ENCODE data around the gene RRAD. TPM values are rescaled to one million over a fixed set of nuclear protein-coding genes. Genes with fewer than 3 reads are reported as not detected.

Gene RRAD
- total and polyA plus RNA-seq, 2 donors = 0.85 to 13.3 TPM

- Histone ChIP-seq H3K27me3 (ENCODE audit: control insufficient read depth in 2 of 2, insufficient read depth in 1 of 2, low read length in 1 of 2) (peaks cover 6 to 15% of the 10 kb centered on the region in 2 donors), H3K4me3 (ENCODE audit: low read length in 2 of 2) (no peak overlapping the region), H3K9me3 (ENCODE audit: control insufficient read depth in 2 of 2, insufficient read depth in 1 of 2, low read length in 1 of 2) (no peaks in the 10 kb centered on the region), H3K36me3 (ENCODE audit: control insufficient read depth in 2 of 2, insufficient read depth in 2 of 2, low read length in 1 of 2) (peaks cover 7 to 9% of the 10 kb centered on the region in 2 donors), H3K27ac (ENCODE audit: low read depth in 1 of 2, low read length in 1 of 2) (no peak overlapping the region), H3K4me1 (ENCODE audit: control insufficient read depth in 2 of 2, insufficient read depth in 2 of 2, low read length in 2 of 2) (peaks cover 15 to 16% of the 10 kb centered on the region in 2 donors)
- 97% methylated on average over 2 of the region's 2 CpGs for WGBS
- DNase-seq (ENCODE audit: low read depth in 6 of 9, low spot score in 9 of 9) = no peak
Observed at GRCh38 chr16:66931665-66932064, 6.3 kb upstream of the RRAD start.

- Histone ChIP-seq H3K27ac (ENCODE audit: low read depth in 1 of 2, low read length in 1 of 2) (no peak overlapping the region), H3K27me3 (ENCODE audit: control insufficient read depth in 2 of 2, insufficient read depth in 1 of 2, low read length in 1 of 2) (peaks cover 21 to 30% of the 10 kb centered on the region in 2 donors)
- DNase-seq (ENCODE audit: low read depth in 6 of 9, low spot score in 9 of 9) = no peak
Observed at GRCh38 chr16:66930189-66930588, 4.9 kb upstream of the RRAD start.

GRCh38 chr16:66928702-66929388 lies 3.5 kb upstream of the RRAD start:
- DNase-seq (ENCODE audit: low read depth in 6 of 9, low spot score in 9 of 9) = no peak
- no peak overlapping the region for H3K4me3 ChIP-seq (ENCODE audit: low read length in 2 of 2)
- H3K4me1 ChIP-seq (ENCODE audit: control insufficient read depth in 2 of 2, insufficient read depth in 2 of 2, low read length in 2 of 2) = peaks cover 12 to 14% of the 10 kb centered on the region in 2 donors
- no peak overlapping the region for H3K27ac ChIP-seq (ENCODE audit: low read depth in 1 of 2, low read length in 1 of 2)
- H3K27me3 ChIP-seq (ENCODE audit: control insufficient read depth in 2 of 2, insufficient read depth in 1 of 2, low read length in 1 of 2) = peaks cover 34 to 43% of the 10 kb centered on the region in 2 donors
- H3K36me3 ChIP-seq (ENCODE audit: control insufficient read depth in 2 of 2, insufficient read depth in 2 of 2, low read length in 1 of 2) = peaks cover 7 to 9% of the 10 kb centered on the region in 2 donors
- 92% methylated on average over 10 of the region's 10 CpGs for WGBS
- H3K9me3 ChIP-seq (ENCODE audit: control insufficient read depth in 2 of 2, insufficient read depth in 1 of 2, low read length in 1 of 2) = no peaks in the 10 kb centered on the region

More at GRCh38 chr16:66930189-66930588, 4.9 kb upstream of the RRAD start:
- 92% methylated on average over 4 of the region's 4 CpGs for WGBS
- Histone ChIP-seq H3K4me1 (ENCODE audit: control insufficient read depth in 2 of 2, insufficient read depth in 2 of 2, low read length in 2 of 2) (peaks cover 13% of the 10 kb centered on the region in 2 donors), H3K9me3 (ENCODE audit: control insufficient read depth in 2 of 2, insufficient read depth in 1 of 2, low read length in 1 of 2) (no peaks in the 10 kb centered on the region), H3K4me3 (ENCODE audit: low read length in 2 of 2) (no peak overlapping the region), H3K36me3 (ENCODE audit: control insufficient read depth in 2 of 2, insufficient read depth in 2 of 2, low read length in 1 of 2) (peaks cover 7 to 9% of the 10 kb centered on the region in 2 donors)

GRCh38 chr16:66927918-66928649 lies 2.7 kb upstream of the RRAD start:
- H3K4me3 ChIP-seq (ENCODE audit: low read length in 2 of 2) = no peak overlapping the region
- H3K27ac ChIP-seq (ENCODE audit: low read depth in 1 of 2, low read length in 1 of 2) = no peak overlapping the region
- peaks cover 7 to 9% of the 10 kb centered on the region in 2 donors for H3K36me3 ChIP-seq (ENCODE audit: control insufficient read depth in 2 of 2, insufficient read depth in 2 of 2, low read length in 1 of 2)
- peaks cover 0 to 1% of the 10 kb centered on the region in 2 donors for H3K9me3 ChIP-seq (ENCODE audit: control insufficient read depth in 2 of 2, insufficient read depth in 1 of 2, low read length in 1 of 2)
- 96% methylated on average over 8 of the region's 8 CpGs for WGBS
- DNase-seq (ENCODE audit: low read depth in 6 of 9, low spot score in 9 of 9) = no peak
- peaks cover 40 to 51% of the 10 kb centered on the region in 2 donors for H3K27me3 ChIP-seq (ENCODE audit: control insufficient read depth in 2 of 2, insufficient read depth in 1 of 2, low read length in 1 of 2)
- peaks cover 6 to 9% of the 10 kb centered on the region in 2 donors for H3K4me1 ChIP-seq (ENCODE audit: control insufficient read depth in 2 of 2, insufficient read depth in 2 of 2, low read length in 2 of 2)

GRCh38 chr16:66926961-66927436 lies 1.7 kb upstream of the RRAD start:
- Histone ChIP-seq H3K27me3 (ENCODE audit: control insufficient read depth in 2 of 2, insufficient read depth in 1 of 2, low read length in 1 of 2) (peaks cover 47 to 62% of the 10 kb centered on the region in 2 donors), H3K36me3 (ENCODE audit: control insufficient read depth in 2 of 2, insufficient read depth in 2 of 2, low read length in 1 of 2) (peaks cover 1 to 4% of the 10 kb centered on the region in 2 donors), H3K9me3 (ENCODE audit: control insufficient read depth in 2 of 2, insufficient read depth in 1 of 2, low read length in 1 of 2) (peaks cover 0 to 1% of the 10 kb centered on the region in 2 donors), H3K4me3 (ENCODE audit: low read length in 2 of 2) (no peak overlapping the region), H3K27ac (ENCODE audit: low read depth in 1 of 2, low read length in 1 of 2) (no peak overlapping the region), H3K4me1 (ENCODE audit: control insufficient read depth in 2 of 2, insufficient read depth in 2 of 2, low read length in 2 of 2) (peaks cover 4 to 5% of the 10 kb centered on the region in 2 donors)
- 73% methylated on average over 3 of the region's 3 CpGs for WGBS
- no peak for DNase-seq (ENCODE audit: low read depth in 6 of 9, low spot score in 9 of 9)

- peaks cover 4 to 5% of the 10 kb centered on the region in 2 donors for H3K4me1 ChIP-seq (ENCODE audit: control insufficient read depth in 2 of 2, insufficient read depth in 2 of 2, low read length in 2 of 2)
- H3K4me3 ChIP-seq (ENCODE audit: low read length in 2 of 2) = no peak overlapping the region
- H3K27ac ChIP-seq (ENCODE audit: low read depth in 1 of 2, low read length in 1 of 2) = no peak overlapping the region
- no peak for DNase-seq (ENCODE audit: low read depth in 6 of 9, low spot score in 9 of 9)
- peaks cover 0 to 3% of the 10 kb centered on the region in 2 donors for H3K36me3 ChIP-seq (ENCODE audit: control insufficient read depth in 2 of 2, insufficient read depth in 2 of 2, low read length in 1 of 2)
- peaks cover 0 to 1% of the 10 kb centered on the region in 2 donors for H3K9me3 ChIP-seq (ENCODE audit: control insufficient read depth in 2 of 2, insufficient read depth in 1 of 2, low read length in 1 of 2)
- H3K27me3 ChIP-seq (ENCODE audit: control insufficient read depth in 2 of 2, insufficient read depth in 1 of 2, low read length in 1 of 2) = peaks cover 47 to 68% of the 10 kb centered on the region in 2 donors
- WGBS = 92% methylated on average over 5 of the region's 5 CpGs
Observed at GRCh38 chr16:66926171-66926947, 1.0 kb upstream of the RRAD start.

GRCh38 chr16:66924527-66925321 lies 611 bp downstream of the RRAD start:
- no peaks in the 10 kb centered on the region for H3K36me3 ChIP-seq (ENCODE audit: control insufficient read depth in 2 of 2, insufficient read depth in 2 of 2, low read length in 1 of 2)
- 10% methylated on average over 72 of the region's 72 CpGs for WGBS
- H3K4me3 ChIP-seq (ENCODE audit: low read length in 2 of 2) = peak overlapping the region in 1 of 2 donors; percentile 10
- no peak for DNase-seq (ENCODE audit: low read depth in 6 of 9, low spot score in 9 of 9)
- no peak overlapping the region for H3K27ac ChIP-seq (ENCODE audit: low read depth in 1 of 2, low read length in 1 of 2)
- peaks cover 0 to 1% of the 10 kb centered on the region in 2 donors for H3K9me3 ChIP-seq (ENCODE audit: control insufficient read depth in 2 of 2, insufficient read depth in 1 of 2, low read length in 1 of 2)
- H3K27me3 ChIP-seq (ENCODE audit: control insufficient read depth in 2 of 2, insufficient read depth in 1 of 2, low read length in 1 of 2) = peaks cover 47 to 82% of the 10 kb centered on the region in 2 donors
- H3K4me1 ChIP-seq (ENCODE audit: control insufficient read depth in 2 of 2, insufficient read depth in 2 of 2, low read length in 2 of 2) = peaks cover 4 to 5% of the 10 kb centered on the region in 2 donors

- Histone ChIP-seq H3K27ac (ENCODE audit: low read depth in 1 of 2, low read length in 1 of 2) (no peak overlapping the region), H3K4me3 (ENCODE audit: low read length in 2 of 2) (no peak overlapping the region), H3K9me3 (ENCODE audit: control insufficient read depth in 2 of 2, insufficient read depth in 1 of 2, low read length in 1 of 2) (peaks cover 0 to 1% of the 10 kb centered on the region in 2 donors), H3K27me3 (ENCODE audit: control insufficient read depth in 2 of 2, insufficient read depth in 1 of 2, low read length in 1 of 2) (peaks cover 47 to 89% of the 10 kb centered on the region in 2 donors), H3K36me3 (ENCODE audit: control insufficient read depth in 2 of 2, insufficient read depth in 2 of 2, low read length in 1 of 2) (no peaks in the 10 kb centered on the region), H3K4me1 (ENCODE audit: control insufficient read depth in 2 of 2, insufficient read depth in 2 of 2, low read length in 2 of 2) (peaks cover 4 to 5% of the 10 kb centered on the region in 2 donors)
- WGBS = 66% methylated on average over 3 of the region's 3 CpGs
- DNase-seq (ENCODE audit: low read depth in 6 of 9, low spot score in 9 of 9) = no peak
Observed at GRCh38 chr16:66923866-66924265, 1.5 kb downstream of the RRAD start.
